Fibroblast of lung (primary cell): ENCODE results near the gene LAMA5. TPM values are rescaled to one million over a fixed set of nuclear protein-coding genes. Genes with fewer than 3 reads are reported as not detected.

Source experiments
- DNase-seq, 2 donors: peaks; one replicate each; pipeline versions ENCODE4 v3.0.0 to v3.0.0-alpha.2; 2010; ENCODE audit warnings: low read depth in 2 of 2
- H2AFZ ChIP-seq: 2 replicates; pipeline ENCODE4 v1.5.1; 2012; ENCODE audit warnings: low read length, control low read depth, inconsistent platforms
- H3K27ac ChIP-seq: 2 replicates; pipeline ENCODE4 v1.5.1; 2011; ENCODE audit warnings: low read length, control low read depth; ENCODE audit not compliant: insufficient read depth
- H3K27me3 ChIP-seq: 2 replicates; pipeline ENCODE4 v1.5.1; 2011; ENCODE audit warnings: mild to moderate bottlenecking, low read length; ENCODE audit not compliant: control insufficient read depth, insufficient read depth
- H3K36me3 ChIP-seq: 2 replicates; pipeline ENCODE4 v1.5.1; 2011; ENCODE audit warnings: low read length; ENCODE audit not compliant: control insufficient read depth, insufficient read depth
- H3K4me1 ChIP-seq: 2 replicates; pipeline ENCODE4 v1.5.1; 2011; ENCODE audit warnings: low read length; ENCODE audit not compliant: control insufficient read depth, insufficient read depth; ENCODE audit errors: extremely low read depth
- H3K4me2 ChIP-seq: 2 replicates; pipeline ENCODE4 v1.5.1; 2011; ENCODE audit warnings: low read length, control low read depth; ENCODE audit not compliant: insufficient read depth; ENCODE audit errors: extremely low read depth
- H3K4me3 ChIP-seq, 4 experiments: fragments of 200-600 bp in 1 of 4; sonication (generic) in 1 of 4; replicated peaks in 1 of 4; 2 replicates each; pipeline ENCODE4 v1.5.1; 2011 to 2016; ENCODE audit warnings: low read length in 4 of 4, low read depth in 3 of 4, mild to moderate bottlenecking in 3 of 4, control low read depth in 2 of 4, inconsistent platforms in 1 of 4, mixed read lengths in 1 of 4; ENCODE audit not compliant: insufficient read depth in 1 of 4; ENCODE audit errors: control extremely low read depth in 1 of 4
- H3K79me2 ChIP-seq: 2 replicates; pipeline ENCODE4 v1.5.1; 2012; ENCODE audit warnings: mild to moderate bottlenecking, low read length, inconsistent platforms; ENCODE audit not compliant: control insufficient read depth, insufficient read depth
- H3K9ac ChIP-seq: 2 replicates; pipeline ENCODE4 v1.5.1; 2011; ENCODE audit warnings: mild to moderate bottlenecking, low read length, control low read depth; ENCODE audit not compliant: insufficient read depth
- H3K9me3 ChIP-seq: 2 replicates; pipeline ENCODE4 v1.5.1; 2012; ENCODE audit warnings: low read depth, low read length; ENCODE audit not compliant: control insufficient read depth, insufficient read depth
- H4K20me1 ChIP-seq: 2 replicates; pipeline ENCODE4 v1.5.1; 2011; ENCODE audit warnings: low read length; ENCODE audit not compliant: control insufficient read depth, insufficient read depth; ENCODE audit errors: extremely low read depth
- EZH2 ChIP-seq: IDR thresholded peaks from 2 replicates; pipeline ENCODE4 v1.5.1; 2012; ENCODE audit warnings: low read length, control low read depth, mild to moderate bottlenecking; ENCODE audit errors: missing control alignments
- polyA plus RNA-seq, 2 donors: library from polyadenylated mRNA; depleted of rRNA in 1 of 2; stranded (reverse) in 1 of 2; unstranded in 1 of 2; fragments of >200 nt; gene quantifications; 2 replicates each; pipeline ENCODE4 v1.2.1, GENCODE V29; 2011 to 2012; ENCODE audit warnings: missing spikeins in 1 of 2
- total RNA-seq: library from RNA; depleted of rRNA; stranded (reverse); fragments of >200 nt; gene quantifications from 2 replicates; pipeline ENCODE4 v1.2.1, GENCODE V29; 2014
- TF ChIP-seq, protein P1 (sequence below), 2 donors: IDR thresholded peaks in 1 of 2; conservative IDR thresholded peaks in 1 of 2; 1 replicate in 1 of 2; 2 replicates in 1 of 2; pipeline ENCODE4 v1.5.1; 2011 to 2012; ENCODE audit warnings: low read length in 2 of 2, control low read depth in 1 of 2, inconsistent platforms in 1 of 2, low read depth in 1 of 2, mild to moderate bottlenecking in 1 of 2

LAMA5 gene
- total and polyA plus RNA-seq, 2 donors (not counting 1 experiment from before 2014, with no cell fraction given), result 1.5 to 81.6 TPM

GRCh38 chr20:62404761-62405107 lies 37.6 kb upstream of the LAMA5 start:
- Histone ChIP-seq H3K79me2 (peaks cover 2% of the 10 kb centered on the region), H3K9ac (no peak overlapping the region), H3K4me2 (no peak overlapping the region), H3K36me3 (no peaks in the 10 kb centered on the region), H4K20me1 (no peaks in the 10 kb centered on the region), H3K27me3 (no peaks in the 10 kb centered on the region), H3K9me3 (no peaks in the 10 kb centered on the region), H3K4me1 (peaks cover 11% of the 10 kb centered on the region), H3K27ac (no peak overlapping the region), H2AFZ (no peak overlapping the region), H3K4me3 (no peak overlapping the region)
- no peak for DNase-seq
- TF ChIP-seq, protein P1, sequence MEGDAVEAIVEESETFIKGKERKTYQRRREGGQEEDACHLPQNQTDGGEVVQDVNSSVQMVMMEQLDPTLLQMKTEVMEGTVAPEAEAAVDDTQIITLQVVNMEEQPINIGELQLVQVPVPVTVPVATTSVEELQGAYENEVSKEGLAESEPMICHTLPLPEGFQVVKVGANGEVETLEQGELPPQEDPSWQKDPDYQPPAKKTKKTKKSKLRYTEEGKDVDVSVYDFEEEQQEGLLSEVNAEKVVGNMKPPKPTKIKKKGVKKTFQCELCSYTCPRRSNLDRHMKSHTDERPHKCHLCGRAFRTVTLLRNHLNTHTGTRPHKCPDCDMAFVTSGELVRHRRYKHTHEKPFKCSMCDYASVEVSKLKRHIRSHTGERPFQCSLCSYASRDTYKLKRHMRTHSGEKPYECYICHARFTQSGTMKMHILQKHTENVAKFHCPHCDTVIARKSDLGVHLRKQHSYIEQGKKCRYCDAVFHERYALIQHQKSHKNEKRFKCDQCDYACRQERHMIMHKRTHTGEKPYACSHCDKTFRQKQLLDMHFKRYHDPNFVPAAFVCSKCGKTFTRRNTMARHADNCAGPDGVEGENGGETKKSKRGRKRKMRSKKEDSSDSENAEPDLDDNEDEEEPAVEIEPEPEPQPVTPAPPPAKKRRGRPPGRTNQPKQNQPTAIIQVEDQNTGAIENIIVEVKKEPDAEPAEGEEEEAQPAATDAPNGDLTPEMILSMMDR (conservative IDR thresholded peaks at IDR 0.05 in 1 of 2, IDR thresholded peaks at IDR 0.05 in 1 of 2; ENCODE audit: low read depth in 1 of 2, low read length in 2 of 2), result no peak
- no peak for TF ChIP-seq EZH2

DNA sequence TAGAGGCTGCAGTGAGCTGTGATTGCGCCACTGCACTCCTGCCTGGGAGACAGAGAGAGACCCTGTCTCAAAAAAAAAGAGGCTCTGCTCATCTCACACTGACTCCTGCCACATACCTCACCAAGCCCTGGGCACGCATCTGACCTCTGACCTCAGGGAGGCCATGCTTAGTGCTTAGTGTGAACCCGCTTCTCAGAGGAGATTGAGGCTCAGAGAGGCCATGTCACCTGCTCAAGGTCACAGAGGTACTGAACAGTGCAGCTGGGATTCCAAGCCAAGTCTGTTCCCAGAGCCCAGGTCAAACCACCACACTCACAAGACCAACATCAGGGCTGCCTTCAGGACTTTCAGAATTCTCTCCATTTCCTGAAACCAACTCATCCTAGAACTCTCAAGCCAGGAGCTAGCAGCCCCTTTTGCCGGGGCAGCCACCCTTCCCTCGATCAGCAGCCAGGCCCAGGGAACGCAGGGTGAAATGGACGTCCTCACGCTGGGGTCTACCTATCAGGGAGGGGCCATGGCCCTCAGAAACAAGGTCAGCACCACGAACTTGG lies 37.1 kb upstream of the LAMA5 start:
- DNase-seq, result no peak
- TF ChIP-seq EZH2, result no peak
- TF ChIP-seq, protein P1 (conservative IDR thresholded peaks at IDR 0.05 in 1 of 2, IDR thresholded peaks at IDR 0.05 in 1 of 2; ENCODE audit: low read depth in 1 of 2, low read length in 2 of 2), result no peak
- no peak overlapping the region for H2AFZ ChIP-seq

GRCh38 chr20:62403331-62403730 lies 36.2 kb upstream of the LAMA5 start:
- H3K79me2 ChIP-seq, result peaks cover 2% of the 10 kb centered on the region
- no peak overlapping the region for H3K4me3 ChIP-seq
- no peak overlapping the region for H3K27ac ChIP-seq
- H3K36me3 ChIP-seq, result no peaks in the 10 kb centered on the region
- H3K27me3 ChIP-seq, result no peaks in the 10 kb centered on the region
- H3K9ac ChIP-seq, result no peak overlapping the region
- no peaks in the 10 kb centered on the region for H3K9me3 ChIP-seq
- H3K4me1 ChIP-seq, result peaks cover 11% of the 10 kb centered on the region
- no peak overlapping the region for H2AFZ ChIP-seq
- no peaks in the 10 kb centered on the region for H4K20me1 ChIP-seq
- TF ChIP-seq, protein P1 (conservative IDR thresholded peaks at IDR 0.05 in 1 of 2, IDR thresholded peaks at IDR 0.05 in 1 of 2; ENCODE audit: low read depth in 1 of 2, low read length in 2 of 2), result no peak
- no peak for TF ChIP-seq EZH2
- H3K4me2 ChIP-seq, result no peak overlapping the region
- DNase-seq, result no peak

More for the DNA sequence above, 37.1 kb upstream of the LAMA5 start:
- no peaks in the 10 kb centered on the region for H4K20me1 ChIP-seq
- H3K4me1 ChIP-seq, result peaks cover 11% of the 10 kb centered on the region
- H3K79me2 ChIP-seq, result peaks cover 2% of the 10 kb centered on the region
- H3K9ac ChIP-seq, result no peak overlapping the region
- no peaks in the 10 kb centered on the region for H3K9me3 ChIP-seq
- H3K27ac ChIP-seq, result no peak overlapping the region
- H3K27me3 ChIP-seq, result no peaks in the 10 kb centered on the region
- no peak overlapping the region for H3K4me3 ChIP-seq
- no peak overlapping the region for H3K4me2 ChIP-seq
- no peaks in the 10 kb centered on the region for H3K36me3 ChIP-seq
